GM21786 (cell line): ENCODE measurements around the gene WDR88.
"Not testable (repeated sequence)": the region's sequence is repeated elsewhere in the genome, so short reads cannot be mapped to it uniquely, and the experiment has no call there.

Experiments
- ATAC-seq: cut with Tn5 transposase; IDR thresholded peaks from one replicate; pipeline ENCODE4 v1.9.1; 2021; ENCODE audit not compliant: unreplicated experiment

The WDR88 gene

DNA sequence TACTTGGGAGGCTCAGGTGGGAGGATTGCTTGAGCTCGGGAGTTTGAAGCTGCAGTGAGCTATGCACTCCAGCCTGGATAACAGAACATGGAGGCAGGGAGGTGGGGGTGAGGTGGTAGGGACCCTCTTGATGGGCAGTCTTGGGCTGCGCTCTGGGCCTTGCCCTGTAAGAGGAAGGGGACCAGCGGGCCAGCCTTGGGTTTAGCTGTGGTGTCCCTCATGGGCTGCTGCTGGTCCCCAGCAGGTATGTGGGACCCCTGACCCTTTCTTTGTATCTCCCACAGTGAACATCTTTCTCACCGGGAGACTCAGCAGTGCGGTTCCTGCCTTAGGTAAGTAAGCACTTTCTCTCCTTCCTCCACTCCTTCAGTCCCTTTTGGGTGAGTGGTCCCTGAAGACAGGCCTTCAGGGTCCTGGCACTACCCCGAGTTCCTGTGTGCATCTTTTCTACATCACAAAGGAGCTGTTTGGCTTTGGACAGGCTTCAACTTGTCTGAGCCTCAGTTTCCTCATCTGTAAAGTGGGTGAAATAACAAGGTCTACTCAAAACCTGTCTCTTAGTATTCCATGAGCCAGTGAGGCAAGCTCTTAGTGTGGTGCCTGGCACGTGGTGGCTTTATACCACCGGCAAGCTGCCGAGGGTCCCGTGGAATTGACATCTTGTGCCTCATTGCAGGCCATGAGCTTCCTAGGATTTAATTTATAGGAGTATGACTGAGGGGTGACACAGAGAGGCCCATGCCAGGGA, 64.7 kb downstream of the WDR88 start:
- ATAC-seq = no peak

DNA sequence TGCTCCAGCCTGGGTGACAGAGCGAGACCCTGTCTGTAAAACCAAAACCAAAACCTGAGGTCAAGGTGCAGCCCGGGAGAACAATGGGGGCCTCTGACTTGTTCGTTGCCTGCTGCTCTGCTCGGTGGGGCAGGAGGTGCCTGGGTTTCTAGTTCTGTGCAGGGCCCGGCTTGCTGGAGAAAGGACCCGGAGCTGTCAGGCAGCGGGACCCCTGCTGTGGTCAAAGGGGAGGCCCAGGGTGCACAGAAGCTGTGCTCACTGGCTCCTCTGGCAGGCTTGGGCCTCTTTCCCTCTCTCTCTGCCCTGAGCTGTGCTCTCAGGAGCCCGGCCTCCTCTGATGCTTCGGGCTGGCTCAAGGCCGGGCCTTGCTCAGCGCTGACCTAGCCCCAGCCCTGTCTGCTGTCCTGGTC, 65.7 kb downstream of the WDR88 start:
- no peak for ATAC-seq

DNA sequence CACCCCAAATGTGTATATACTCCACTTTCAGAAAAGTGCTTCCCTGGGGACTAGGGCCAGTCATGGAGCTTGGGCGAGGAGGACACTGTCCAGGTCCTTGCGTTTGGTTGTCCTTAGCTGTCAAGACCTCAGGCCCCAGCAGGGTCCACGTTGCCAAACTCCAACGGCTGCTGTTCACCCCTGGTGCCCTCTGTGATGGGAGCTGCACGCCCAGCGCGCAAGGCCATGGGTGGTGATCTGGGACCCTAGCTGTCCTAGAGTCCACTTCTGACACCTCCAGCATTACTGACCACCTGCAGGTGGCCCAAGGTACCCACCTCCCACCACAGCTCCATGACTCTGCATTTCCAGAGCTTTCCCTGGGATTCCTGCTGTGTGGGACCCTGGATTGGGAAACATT, 66.3 kb downstream of the WDR88 start:
- no peak for ATAC-seq

DNA sequence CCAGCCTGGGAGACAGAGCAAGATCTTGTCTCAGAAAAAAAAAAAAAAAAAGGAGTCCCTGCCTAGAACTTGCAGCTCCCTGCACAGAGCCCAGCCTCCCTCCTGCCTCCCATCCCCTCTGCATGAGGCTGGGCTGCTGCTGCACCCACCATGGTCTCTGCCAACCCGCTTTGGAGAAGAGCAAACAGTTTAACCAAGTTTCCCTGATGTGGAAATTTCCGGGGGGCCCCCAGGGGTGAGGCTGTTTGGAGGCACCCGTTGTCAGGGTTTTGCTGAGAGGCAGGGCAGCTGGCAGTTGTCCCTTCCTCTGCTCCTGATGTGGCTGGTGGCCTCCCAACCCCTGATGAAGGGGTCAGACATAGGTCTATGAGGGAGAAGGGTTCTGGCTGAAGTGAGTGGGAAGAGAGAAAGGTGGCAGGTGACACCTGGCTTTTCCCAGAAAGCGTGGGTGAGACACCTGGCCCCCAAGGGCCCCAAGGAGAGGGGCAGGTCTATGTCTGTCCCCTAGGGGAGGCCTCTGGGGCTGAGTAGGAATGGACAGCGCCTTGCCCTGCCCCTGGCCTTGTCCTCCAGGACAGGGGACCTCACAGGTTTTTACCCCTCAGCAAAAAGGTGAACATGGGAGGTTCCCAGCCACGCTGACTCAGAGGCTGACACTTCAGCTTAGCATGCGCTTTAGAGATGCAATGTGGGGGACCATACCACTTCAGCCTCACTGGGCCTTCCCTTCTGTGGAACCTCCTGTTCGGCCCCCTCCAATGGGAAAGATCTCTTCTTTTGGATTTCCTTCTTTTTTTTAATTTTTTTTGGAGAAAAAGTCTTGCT, 67.7 kb downstream of the WDR88 start:
- ATAC-seq = no peak

DNA sequence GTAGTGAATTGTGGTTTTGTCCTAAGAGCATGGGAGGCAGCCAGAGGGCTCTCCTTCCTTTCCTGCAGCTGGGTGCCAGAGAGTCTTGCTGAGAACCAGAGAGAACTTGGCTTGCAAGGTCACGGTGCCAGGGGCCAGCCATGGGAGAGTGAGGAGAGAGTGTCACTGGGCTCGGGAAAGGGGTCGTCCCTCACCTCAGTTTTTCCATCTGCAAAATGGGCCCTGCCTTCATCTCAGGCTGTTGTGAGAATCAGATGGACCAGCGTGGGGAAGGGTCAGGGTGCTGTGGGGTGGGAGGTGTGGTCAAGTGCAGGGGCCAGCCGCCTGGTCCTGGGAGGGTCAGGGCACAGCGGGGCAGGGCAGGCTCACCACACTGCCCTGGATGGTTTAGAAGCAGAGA, 69.6 kb downstream of the WDR88 start:
- ATAC-seq = no peak

DNA sequence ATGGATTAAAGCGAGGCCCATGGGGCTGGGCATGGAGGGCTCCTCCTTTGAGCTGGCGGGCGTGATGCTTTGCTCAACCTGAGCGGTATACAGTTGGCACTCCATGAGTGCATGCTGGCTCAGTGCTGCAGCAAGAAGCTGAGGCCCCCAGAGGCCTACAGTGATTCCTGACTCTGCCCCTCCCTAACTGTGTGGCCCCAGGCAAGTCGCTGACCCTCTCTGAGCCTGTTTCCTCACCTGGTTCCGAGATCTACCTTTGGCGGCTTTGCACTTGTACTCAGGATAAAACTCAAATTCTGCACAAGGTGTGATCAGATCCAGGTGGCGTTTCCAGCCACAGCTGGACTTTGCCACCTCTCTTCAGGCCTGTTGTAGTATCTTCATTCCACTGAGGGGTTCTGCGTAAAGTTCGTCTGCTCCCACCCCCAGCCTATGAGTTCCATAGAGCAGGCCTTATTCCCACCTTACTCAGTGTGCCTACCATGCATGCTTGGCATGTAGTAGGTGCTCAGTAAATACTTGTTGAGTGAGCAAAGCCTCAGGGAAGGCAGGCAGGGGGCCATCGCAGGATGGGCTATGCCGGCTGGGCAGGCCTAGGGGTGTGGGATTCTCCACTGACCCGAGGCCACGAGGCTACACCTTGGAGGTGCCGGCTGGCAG, 70.1 kb downstream of the WDR88 start:
- ATAC-seq = no peak

DNA sequence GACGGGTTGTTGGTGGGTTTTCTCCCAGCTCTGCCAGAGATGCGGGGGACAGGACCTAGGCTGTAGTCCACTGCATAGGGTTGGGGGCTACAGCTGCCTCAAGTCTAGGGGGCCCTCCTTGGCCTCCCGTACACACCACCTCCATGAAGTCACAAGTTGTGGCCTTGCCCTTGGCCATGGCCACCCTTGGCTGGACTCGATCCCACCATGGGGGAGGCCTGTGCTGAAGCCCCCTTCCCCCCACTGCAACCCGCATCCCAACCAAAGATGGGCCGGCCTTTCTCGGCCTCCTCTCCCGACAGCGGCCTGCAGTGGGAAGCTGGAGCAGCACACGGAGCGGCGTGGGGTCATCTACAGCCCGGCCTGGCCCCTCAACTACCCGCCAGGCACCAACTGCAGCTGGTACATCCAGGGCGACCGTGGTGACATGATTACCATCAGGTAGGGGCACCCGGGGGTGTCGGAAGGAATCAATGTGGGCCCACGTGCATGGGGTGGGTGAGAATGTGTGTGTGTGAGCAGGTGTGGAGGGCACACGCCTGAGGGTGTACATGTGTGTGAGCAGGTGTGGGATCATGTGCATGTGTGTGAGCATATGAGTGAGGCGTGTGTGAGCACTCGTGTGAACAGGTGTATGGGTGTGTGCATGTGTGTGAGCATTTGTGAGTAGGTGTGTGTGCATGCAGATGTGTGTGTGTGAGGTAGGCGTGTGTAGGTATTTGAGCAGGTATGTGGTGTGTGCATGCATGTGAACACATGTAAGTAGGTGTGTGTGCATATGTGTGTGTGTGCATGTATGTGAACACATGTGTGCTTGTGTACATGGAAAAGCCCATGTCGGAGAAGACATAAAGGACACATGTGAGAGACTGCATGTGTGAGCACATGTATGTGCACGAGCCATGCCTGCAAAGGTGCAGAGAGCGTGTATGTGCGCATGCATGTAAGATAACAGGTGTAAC, 70.9 kb downstream of the WDR88 start:
- no peak for ATAC-seq

DNA sequence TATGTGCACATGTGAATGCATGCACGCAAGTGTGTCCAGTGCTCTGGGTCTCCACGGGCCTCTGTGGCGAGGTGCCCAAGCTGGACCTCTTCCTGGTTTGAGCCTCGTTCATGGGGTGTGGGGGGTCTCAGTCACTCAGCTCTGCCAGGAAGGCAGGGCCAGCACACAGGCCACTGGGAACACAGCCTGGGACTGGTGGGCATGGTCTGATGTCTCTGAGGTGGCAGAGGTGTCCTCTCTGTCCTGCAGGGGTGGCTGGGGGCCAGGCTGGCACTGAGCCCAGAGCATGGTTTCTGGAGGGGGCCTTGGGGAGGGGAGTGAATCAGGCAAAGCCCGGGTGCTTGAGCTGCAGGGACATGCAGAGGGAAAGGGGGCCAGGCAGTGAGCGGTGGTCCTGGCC, 71.6 kb downstream of the WDR88 start:
- no peak for ATAC-seq

DNA sequence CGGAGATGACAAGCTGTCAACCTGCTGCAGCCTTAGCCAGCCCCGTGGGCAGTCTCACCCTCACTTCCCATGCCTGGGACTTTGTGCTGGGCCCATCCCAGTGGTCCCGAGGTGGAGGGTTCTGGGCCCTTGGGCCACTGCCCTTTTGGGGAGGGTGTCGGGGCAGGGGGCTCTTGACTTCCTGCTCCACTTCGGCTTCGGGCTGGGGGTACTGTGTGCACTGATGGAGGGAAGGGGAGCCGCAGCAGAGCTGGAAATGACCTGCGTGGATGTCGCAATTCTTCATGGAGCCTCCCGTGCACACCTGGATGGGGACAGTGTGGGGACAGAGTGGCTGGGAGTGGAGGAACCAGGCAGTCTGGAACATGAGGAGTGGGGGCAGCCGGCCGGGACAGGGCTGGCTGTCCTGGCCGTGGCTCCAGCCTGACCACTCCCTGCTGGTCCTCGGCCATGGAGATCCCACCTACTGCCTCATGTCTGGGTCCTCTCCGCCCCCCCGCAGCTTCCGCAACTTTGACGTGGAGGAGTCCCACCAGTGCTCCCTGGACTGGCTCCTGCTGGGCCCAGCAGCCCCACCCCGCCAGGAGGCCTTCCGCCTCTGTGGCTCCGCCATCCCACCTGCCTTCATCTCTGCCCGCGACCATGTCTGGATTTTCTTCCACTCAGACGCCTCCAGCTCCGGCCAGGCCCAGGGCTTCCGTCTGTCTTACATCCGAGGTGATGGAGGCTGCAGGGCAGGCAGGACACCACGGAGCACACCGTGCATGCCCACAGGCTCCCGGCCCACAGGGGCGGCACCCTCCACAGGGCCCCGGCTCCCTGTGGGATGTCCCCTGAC, 72.4 kb downstream of the WDR88 start:
- ATAC-seq = no peak

DNA sequence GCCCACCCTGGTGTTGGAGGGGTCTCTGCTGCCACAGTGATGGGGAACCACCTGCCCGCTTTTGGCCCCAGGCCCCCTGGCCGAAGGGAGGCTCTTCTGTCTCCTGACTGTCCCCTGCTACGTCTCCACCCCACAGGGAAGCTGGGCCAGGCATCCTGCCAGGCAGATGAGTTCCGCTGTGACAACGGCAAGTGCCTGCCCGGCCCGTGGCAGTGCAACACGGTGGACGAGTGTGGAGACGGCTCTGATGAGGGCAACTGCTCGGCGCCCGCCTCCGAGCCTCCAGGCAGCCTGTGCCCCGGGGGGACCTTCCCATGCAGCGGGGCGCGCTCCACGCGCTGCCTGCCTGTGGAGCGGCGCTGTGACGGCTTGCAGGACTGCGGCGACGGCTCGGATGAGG, 73.2 kb downstream of the WDR88 start:
- ATAC-seq = no peak

DNA sequence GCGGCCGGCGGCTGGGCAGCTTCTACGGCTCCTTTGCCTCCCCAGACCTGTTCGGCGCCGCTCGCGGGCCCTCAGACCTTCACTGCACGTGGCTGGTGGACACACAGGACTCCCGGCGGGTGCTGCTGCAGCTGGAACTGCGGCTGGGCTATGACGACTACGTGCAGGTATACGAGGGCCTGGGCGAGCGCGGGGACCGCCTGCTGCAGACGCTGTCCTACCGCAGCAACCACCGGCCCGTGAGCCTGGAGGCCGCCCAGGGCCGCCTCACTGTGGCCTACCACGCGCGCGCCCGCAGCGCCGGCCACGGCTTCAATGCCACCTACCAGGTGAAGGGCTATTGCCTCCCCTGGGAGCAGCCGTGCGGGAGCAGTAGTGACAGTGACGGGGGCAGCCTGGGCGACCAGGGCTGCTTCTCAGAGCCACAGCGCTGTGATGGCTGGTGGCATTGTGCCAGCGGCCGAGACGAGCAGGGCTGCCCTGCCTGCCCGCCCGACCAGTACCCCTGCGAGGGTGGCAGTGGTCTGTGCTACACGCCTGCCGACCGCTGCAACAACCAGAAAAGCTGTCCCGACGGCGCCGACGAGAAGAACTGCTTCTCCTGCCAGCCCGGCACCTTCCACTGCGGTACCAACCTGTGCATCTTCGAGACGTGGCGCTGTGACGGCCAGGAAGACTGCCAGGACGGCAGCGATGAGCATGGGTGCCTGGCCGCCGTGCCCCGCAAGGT, 73.8 kb downstream of the WDR88 start:
- no peak for ATAC-seq

DNA sequence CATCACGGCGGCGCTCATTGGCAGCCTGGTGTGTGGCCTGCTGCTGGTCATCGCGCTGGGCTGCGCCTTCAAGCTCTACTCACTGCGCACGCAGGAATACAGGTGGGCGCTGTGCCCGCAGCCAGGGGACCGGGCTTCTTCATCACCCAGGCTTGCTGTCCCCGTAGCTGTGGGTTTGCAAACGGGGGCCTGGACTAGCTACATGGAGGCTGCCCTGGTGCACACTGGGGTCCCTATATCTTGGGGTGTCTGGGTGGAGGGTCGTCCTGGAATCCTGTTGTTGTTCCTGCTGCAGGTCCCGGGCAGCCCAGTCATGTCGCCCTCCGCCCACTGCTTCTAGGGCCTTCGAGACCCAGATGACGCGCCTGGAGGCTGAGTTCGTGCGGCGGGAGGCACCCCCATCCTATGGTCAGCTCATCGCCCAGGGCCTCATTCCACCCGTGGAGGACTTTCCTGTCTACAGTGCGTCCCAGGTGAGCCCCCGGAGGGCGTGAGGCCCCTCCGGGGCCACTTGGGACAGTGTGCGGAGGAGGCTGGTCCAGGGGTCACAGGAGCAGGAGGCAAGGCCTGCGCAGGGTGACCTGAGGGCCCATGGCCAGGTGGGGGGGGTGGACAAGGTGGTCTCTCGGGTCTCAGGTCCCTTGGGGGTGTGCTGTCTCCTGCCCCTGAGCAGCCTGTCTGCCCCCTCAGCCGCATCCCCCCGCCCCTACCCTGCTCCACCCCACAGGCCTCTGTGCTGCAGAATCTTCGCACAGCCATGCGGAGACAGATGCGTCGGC, 74.5 kb downstream of the WDR88 start:
- no peak for ATAC-seq

DNA sequence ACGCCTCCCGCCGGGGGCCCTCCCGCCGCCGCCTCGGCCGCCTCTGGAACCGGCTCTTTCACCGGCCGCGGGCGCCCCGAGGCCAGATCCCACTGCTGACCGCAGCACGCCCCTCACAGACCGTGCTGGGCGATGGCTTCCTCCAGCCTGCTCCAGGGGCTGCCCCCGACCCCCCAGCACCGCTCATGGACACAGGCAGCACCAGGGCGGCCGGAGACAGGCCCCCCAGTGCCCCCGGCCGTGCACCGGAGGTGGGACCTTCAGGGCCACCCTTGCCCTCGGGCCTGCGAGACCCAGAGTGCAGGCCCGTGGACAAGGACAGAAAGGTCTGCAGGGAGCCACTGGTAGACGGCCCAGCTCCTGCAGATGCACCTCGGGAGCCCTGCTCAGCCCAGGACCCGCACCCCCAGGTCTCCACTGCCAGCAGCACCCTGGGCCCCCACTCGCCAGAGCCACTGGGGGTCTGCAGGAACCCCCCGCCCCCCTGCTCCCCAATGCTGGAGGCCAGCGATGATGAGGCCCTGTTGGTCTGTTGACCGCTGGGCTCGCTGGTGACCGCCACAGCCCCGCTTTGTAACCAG, 75.2 kb downstream of the WDR88 start:
- no peak for ATAC-seq

DNA sequence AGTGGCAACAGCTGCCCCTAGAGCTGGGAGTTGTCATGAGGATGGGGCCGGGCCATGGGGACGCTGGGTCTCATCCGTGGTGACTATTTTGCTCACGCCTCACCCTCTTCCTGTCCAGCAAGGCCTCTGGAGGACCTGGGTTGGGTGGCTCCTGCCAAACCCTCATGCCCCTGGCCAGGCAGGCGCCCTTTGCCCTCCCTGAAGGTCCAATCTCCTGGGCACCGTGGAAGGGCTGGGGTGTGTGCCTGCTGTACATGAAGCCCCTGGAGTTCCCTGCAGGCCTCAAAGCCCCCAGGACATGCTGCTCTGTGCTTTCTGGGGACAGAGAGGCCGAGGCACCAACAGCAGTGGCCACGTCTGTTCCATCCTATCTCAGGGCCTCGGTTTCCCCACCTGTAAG, 76.0 kb downstream of the WDR88 start:
- ATAC-seq = no peak

DNA sequence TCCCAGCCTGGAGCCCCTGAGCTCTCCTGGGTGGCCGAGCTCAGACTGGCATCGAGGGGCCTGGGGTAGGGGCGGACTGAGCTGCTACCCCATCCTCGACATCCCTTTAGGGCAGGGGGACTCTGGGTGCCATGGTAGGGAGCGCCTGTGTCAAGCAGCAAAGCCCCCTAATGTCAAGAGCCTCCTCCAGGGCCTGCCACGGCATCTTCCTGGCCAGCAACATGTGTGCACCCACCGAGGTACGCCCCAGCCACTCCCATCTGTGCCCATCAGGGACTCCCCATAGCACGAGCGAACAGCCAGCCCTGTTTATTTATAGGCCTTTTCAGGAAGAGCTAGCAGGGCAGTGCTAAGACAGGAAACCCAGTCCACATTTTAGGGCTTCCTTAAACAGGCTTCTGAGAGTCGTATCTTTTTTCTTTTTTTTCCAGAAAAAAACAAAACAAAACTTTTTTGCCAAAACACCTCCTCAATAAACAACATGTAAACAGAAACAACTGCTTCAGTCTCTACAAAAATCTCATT, 76.5 kb downstream of the WDR88 start:
- ATAC-seq = no peak

DNA sequence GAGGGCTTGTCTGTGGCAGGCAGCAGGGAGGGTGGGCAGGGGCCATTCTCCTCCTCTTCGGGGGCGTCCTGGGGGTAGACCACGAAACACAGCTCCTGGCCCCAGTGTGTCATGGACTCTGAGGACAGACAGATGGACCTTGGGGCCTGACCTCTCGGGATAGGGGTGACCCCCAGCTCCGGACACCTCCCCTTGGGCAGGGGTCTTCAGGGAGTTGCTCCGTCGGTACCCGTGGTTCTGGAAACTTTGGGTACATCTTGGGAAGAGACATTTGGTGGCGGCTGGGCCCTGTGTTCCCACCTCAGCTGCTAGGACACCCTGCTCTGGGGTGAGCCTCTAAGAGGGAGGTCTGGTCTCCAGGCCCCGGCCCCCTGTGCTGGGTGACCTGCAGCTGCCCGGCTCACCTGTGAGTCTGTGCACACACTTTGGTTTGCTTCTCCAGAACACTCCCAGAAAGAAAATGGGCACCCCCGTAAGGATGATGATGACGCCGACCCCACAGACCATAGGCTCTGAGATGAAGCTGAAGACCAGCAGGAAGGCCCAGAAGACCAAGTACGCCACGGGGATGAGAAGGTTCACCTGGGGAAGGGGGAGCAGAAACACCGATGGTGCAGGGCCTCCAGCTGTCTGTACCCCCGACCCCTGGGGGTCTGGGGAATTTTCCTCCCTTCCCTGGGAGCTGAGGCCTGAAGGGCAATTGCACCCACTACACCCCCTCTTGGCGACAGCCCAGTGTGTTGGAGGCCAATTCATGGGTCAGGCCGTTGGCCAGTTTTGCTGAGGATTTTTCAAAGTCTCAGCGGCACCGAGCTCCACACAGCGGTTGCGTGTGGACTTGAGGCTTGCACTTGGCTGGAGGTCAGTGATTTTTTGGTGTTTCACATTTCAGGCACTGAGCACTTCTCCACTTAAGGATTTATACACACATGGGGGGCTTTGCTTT, 77.3 kb downstream of the WDR88 start:
- no peak for ATAC-seq

DNA sequence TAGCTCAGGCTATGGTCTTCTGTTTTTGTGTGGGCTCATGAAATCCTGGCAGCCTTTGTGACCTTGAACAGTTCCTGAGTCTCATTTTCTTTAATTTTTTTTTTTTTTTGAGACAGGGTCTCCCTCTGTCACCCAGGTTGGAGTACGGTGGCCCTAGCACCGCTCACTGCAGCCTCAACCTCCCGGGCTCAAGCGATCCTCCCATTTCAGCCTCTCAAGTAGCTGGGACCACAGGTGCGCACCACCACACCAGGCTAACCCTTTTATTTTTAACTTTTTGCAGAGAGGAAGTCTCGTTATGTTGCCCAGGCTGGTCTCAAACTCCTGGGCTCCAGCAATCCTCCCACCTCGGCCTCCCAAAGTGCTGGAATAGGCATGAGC, 77.9 kb downstream of the WDR88 start:
- ATAC-seq = not testable (repeated sequence)
